Body of pancreas (tissue), 4 donors: ENCODE data around the gene TMEM242.

ENCODE experiments used
- CTCF ChIP-seq, 7 experiments: fragments of 450-650 bp in 4 of 7; fragments of 200-600 bp in 3 of 7; sonication (generic) in 3 of 7; IDR thresholded peaks; one replicate each; pipeline ENCODE4 v1.5.1; 2016 to 2019; ENCODE audit warnings: antibody characterized with exemption in 7 of 7
- POLR2A ChIP-seq, 3 donors: fragments of 450-650 bp; IDR thresholded peaks; one replicate each; pipeline ENCODE4 v1.6.1; 2016; ENCODE audit warnings: antibody characterized with exemption in 3 of 3, mild to moderate bottlenecking in 2 of 3

DNA sequence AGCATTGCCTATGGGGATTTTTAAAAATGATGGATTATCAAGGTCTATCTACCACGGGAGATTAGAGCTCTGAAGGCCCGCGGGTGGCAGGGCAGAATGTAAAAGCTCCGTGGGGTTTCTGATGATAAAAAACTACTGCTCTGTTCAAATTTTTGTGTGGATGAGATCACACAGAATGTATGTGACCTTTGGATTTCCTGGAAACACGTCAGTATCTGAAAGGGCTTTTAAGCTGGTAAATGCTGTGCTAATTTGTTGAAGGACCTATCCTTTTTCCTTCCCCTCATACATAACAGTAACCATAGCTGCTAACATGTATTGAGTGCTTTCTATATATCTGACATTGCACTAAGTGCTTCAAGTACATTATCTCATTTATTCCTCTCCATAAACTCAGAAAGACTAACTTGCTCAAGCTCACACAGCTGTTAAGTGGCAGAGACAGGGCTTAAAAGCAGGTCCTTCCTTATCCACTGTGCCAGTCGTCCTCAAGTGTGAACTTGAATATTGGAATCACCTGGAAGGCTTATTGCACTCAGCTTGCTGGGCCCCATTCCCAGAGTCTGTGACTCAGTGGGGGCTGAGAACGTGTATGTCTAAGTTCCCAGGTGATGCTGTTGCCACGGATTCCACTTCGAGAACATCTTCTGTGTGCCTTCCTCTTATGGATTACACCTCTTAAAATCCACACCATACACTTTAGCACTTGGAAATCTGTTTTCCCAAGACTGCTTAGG, 1.9 kb upstream of the TMEM242 start:
- TF ChIP-seq CTCF (IDR thresholded peaks at IDR 0.05) = no peak
- no peak for TF ChIP-seq POLR2A (IDR thresholded peaks at IDR 0.05)
